A549 (cell line): ENCODE measurements around the gene SPOP.

ENCODE experiments used
- CHD2 ChIP-seq: fragments of 150-350 bp; IDR thresholded peaks from 2 replicates; pipeline ENCODE4 v1.6.1; 2014; ENCODE audit warnings: low read length; ENCODE audit not compliant: partially characterized antibody
- EP300 ChIP-seq, 2 experiments: fragments of >200 bp; sonication (Bioruptor Twin); formaldehyde crosslinking; IDR thresholded peaks; 2 replicates in 1 of 2; 3 replicates in 1 of 2; pipeline ENCODE4 v1.6.1; 2016 to 2017
- JUN ChIP-seq, 2 experiments: fragments of >200 bp; sonication (Bioruptor Twin); formaldehyde crosslinking; IDR thresholded peaks; 2 replicates in 1 of 2; 3 replicates in 1 of 2; pipeline ENCODE4 v1.6.1; 2016 to 2017
- MAFK ChIP-seq: fragments of 450-650 bp; IDR thresholded peaks from 2 replicates; pipeline ENCODE4 v1.6.1; 2014; ENCODE audit not compliant: partially characterized antibody
- POLR2A ChIP-seq: IDR thresholded peaks from 2 replicates; pipeline ENCODE4 v1.6.1; 2012; ENCODE audit warnings: mild to moderate bottlenecking, low read length
- RCOR1 ChIP-seq: fragments of 150-350 bp; IDR thresholded peaks from 2 replicates; pipeline ENCODE4 v1.6.1; 2014; ENCODE audit warnings: antibody characterized with exemption, low read length, low read depth
- RFX5 ChIP-seq: fragments of 450-650 bp; IDR thresholded peaks from 2 replicates; pipeline ENCODE4 v1.7.1; 2014; ENCODE audit warnings: antibody characterized with exemption, mild to moderate bottlenecking, moderate library complexity
- SMC3 ChIP-seq: fragments of >200 bp; sonication (Bioruptor Twin); formaldehyde crosslinking; IDR thresholded peaks from 3 replicates; pipeline ENCODE4 v1.6.1; 2018; ENCODE audit warnings: inconsistent platforms
- ZSCAN20 ChIP-seq: fragments of 250-450 bp; sonication (Bioruptor Pico); IDR thresholded peaks from 2 replicates; pipeline ENCODE4 v1.8.0; 2022; ENCODE audit warnings: mild to moderate bottlenecking, moderate library complexity
- TF ChIP-seq, protein P1 (sequence below): fragments of >200 bp; sonication (Bioruptor Twin); formaldehyde crosslinking; IDR thresholded peaks from 3 replicates; pipeline ENCODE4 v1.5.1; 2016
- TF ChIP-seq, protein P2 (sequence below): IDR thresholded peaks from 2 replicates; pipeline ENCODE4 v1.6.1; 2012
- TF ChIP-seq, protein P3 (sequence below): fragments of 450-650 bp; IDR thresholded peaks from 2 replicates; pipeline ENCODE4 v1.6.1; 2014; ENCODE audit warnings: antibody characterized with exemption
- TF ChIP-seq, protein P4 (sequence below): fragments of 200-600 bp; sonication (generic); IDR thresholded peaks from 2 replicates; pipeline ENCODE4 v1.6.1; 2016; ENCODE audit warnings: antibody characterized with exemption, mild to moderate bottlenecking, moderate library complexity

DNA sequence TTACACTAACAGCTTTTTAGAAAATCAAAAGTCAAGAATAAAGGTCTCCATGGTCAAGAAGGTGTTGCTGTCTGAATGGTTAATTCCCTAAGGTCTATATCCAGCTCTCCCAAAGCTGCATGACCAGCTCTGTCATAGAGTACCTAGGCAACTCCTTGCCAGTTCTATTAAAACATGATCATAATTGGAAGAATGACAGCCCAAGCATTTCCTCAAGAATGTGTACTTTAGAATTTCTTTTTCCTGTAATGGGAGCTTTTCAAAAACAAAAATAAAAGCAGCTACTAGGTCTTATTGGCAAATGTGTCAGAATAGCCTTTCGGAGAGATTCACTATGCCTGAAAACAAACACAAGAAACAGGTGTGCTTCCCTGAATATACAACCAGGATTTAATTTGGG is 7.9 kb downstream of the SPOP start:
- TF ChIP-seq EP300 (IDR thresholded peaks at IDR 0.05) (no peak), SMC3 (no peak), ZSCAN20 (CRISPR knock-in tag) (no peak), MAFK (no peak), RFX5 (no peak), JUN (IDR thresholded peaks at IDR 0.05) (no peak), RCOR1 (no peak), CHD2 (no peak), POLR2A (no peak)
- TF ChIP-seq, protein P1, sequence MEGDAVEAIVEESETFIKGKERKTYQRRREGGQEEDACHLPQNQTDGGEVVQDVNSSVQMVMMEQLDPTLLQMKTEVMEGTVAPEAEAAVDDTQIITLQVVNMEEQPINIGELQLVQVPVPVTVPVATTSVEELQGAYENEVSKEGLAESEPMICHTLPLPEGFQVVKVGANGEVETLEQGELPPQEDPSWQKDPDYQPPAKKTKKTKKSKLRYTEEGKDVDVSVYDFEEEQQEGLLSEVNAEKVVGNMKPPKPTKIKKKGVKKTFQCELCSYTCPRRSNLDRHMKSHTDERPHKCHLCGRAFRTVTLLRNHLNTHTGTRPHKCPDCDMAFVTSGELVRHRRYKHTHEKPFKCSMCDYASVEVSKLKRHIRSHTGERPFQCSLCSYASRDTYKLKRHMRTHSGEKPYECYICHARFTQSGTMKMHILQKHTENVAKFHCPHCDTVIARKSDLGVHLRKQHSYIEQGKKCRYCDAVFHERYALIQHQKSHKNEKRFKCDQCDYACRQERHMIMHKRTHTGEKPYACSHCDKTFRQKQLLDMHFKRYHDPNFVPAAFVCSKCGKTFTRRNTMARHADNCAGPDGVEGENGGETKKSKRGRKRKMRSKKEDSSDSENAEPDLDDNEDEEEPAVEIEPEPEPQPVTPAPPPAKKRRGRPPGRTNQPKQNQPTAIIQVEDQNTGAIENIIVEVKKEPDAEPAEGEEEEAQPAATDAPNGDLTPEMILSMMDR = no peak
- TF ChIP-seq, protein P2, sequence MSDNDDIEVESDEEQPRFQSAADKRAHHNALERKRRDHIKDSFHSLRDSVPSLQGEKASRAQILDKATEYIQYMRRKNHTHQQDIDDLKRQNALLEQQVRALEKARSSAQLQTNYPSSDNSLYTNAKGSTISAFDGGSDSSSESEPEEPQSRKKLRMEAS = no peak
- TF ChIP-seq, protein P3, sequence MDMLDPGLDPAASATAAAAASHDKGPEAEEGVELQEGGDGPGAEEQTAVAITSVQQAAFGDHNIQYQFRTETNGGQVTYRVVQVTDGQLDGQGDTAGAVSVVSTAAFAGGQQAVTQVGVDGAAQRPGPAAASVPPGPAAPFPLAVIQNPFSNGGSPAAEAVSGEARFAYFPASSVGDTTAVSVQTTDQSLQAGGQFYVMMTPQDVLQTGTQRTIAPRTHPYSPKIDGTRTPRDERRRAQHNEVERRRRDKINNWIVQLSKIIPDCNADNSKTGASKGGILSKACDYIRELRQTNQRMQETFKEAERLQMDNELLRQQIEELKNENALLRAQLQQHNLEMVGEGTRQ = no peak
- TF ChIP-seq, protein P4, sequence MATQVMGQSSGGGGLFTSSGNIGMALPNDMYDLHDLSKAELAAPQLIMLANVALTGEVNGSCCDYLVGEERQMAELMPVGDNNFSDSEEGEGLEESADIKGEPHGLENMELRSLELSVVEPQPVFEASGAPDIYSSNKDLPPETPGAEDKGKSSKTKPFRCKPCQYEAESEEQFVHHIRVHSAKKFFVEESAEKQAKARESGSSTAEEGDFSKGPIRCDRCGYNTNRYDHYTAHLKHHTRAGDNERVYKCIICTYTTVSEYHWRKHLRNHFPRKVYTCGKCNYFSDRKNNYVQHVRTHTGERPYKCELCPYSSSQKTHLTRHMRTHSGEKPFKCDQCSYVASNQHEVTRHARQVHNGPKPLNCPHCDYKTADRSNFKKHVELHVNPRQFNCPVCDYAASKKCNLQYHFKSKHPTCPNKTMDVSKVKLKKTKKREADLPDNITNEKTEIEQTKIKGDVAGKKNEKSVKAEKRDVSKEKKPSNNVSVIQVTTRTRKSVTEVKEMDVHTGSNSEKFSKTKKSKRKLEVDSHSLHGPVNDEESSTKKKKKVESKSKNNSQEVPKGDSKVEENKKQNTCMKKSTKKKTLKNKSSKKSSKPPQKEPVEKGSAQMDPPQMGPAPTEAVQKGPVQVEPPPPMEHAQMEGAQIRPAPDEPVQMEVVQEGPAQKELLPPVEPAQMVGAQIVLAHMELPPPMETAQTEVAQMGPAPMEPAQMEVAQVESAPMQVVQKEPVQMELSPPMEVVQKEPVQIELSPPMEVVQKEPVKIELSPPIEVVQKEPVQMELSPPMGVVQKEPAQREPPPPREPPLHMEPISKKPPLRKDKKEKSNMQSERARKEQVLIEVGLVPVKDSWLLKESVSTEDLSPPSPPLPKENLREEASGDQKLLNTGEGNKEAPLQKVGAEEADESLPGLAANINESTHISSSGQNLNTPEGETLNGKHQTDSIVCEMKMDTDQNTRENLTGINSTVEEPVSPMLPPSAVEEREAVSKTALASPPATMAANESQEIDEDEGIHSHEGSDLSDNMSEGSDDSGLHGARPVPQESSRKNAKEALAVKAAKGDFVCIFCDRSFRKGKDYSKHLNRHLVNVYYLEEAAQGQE = no peak
